ENCODE results near the gene ADAMTSL3.

The ADAMTSL3 gene

DNA sequence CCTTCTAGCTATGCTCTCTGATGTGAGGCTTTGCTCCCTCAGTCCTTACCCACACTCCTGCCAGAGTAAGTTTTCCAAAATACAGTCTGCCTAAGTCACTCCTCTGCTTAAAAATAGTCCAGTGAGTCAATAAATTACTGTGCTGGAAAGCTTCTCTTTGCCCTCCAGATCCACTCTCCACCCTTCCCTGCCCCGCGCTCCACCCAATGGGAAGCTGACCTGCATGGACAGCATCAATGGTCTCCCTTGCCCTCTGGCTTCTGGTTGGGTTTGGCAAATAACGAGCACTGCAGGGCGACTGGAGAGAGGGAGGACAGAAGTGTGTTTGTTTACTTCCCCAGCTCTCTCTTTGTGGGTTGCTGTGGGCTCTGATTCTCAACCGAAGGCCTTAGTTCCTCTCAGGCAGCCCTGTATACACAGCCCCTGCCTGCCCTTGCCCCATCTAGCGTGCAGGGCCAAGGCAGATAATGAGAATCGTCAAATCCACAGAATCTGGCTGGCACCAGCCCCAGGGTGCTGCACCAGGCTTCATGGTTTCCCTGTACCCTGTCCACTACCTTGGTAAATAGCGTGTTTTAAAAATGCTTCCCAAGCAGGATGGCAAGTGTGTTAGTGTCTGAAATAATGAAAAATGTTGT lies 110.4 kb downstream of the ADAMTSL3 start:
- no peak overlapping the region for H3K4me3 ChIP-seq (ENCODE audit: low read depth, low read length)
- TF ChIP-seq, protein P1, sequence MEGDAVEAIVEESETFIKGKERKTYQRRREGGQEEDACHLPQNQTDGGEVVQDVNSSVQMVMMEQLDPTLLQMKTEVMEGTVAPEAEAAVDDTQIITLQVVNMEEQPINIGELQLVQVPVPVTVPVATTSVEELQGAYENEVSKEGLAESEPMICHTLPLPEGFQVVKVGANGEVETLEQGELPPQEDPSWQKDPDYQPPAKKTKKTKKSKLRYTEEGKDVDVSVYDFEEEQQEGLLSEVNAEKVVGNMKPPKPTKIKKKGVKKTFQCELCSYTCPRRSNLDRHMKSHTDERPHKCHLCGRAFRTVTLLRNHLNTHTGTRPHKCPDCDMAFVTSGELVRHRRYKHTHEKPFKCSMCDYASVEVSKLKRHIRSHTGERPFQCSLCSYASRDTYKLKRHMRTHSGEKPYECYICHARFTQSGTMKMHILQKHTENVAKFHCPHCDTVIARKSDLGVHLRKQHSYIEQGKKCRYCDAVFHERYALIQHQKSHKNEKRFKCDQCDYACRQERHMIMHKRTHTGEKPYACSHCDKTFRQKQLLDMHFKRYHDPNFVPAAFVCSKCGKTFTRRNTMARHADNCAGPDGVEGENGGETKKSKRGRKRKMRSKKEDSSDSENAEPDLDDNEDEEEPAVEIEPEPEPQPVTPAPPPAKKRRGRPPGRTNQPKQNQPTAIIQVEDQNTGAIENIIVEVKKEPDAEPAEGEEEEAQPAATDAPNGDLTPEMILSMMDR (conservative IDR thresholded peaks at IDR 0.05; ENCODE audit: low read depth, low read length), result no peak
- peak; percentile 31 for DNase-seq (ENCODE audit: low read depth)

DNA sequence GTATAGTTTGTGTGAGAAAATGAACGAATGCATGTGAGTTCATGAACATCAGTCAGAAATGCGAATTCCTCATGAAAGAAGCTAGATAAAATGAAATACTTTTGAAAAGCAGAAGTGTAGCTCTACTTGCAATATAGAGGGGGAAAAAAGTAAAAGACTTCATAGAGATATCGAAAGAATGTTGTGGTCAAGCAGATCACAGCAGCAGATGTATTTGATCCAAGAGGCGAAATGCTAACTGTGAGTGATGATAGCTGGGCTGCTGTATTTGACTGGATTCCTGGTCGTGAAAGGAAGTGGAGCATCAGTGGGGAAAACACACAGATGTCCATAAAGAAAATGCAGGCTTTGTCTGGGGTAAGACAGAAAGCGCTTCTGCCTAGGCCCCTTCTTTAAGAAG lies 112.4 kb downstream of the ADAMTSL3 start:
- H3K4me3 ChIP-seq (ENCODE audit: low read depth, low read length), result no peak overlapping the region
- DNase-seq (ENCODE audit: low read depth), result peak; percentile 96
- TF ChIP-seq, protein P1 (conservative IDR thresholded peaks at IDR 0.05; ENCODE audit: low read depth, low read length), result no peak

DNA sequence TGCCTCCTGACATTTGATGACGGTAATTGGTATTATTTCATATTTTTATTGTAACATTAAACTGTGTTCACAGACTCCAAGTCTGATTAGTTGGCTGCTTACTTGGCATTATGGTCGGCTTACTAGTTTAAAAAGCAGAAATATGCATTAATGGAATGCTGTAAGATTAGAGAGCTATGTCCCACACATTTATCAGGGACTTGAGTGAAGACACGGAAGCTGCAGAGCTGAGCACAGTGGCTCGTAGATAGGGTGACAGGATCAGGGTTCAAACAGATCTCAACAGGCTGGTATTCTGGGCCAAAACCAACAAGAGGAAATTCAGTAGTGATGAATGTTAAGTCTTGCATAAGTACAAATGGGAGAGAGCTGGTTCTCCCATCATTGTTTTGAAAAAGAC lies 113.8 kb downstream of the ADAMTSL3 start:
- no peak overlapping the region for H3K4me3 ChIP-seq (ENCODE audit: low read depth, low read length)
- TF ChIP-seq, protein P1 (conservative IDR thresholded peaks at IDR 0.05; ENCODE audit: low read depth, low read length), result no peak
- peak; percentile 95 for DNase-seq (ENCODE audit: low read depth)

GRCh38 chr15:83769411-83769999 lies 115.6 kb downstream of the ADAMTSL3 start:
- peak; percentile 53 for DNase-seq (ENCODE audit: low read depth)
- no peak overlapping the region for H3K4me3 ChIP-seq (ENCODE audit: low read depth, low read length)
- TF ChIP-seq, protein P1 (conservative IDR thresholded peaks at IDR 0.05; ENCODE audit: low read depth, low read length), result no peak

DNA sequence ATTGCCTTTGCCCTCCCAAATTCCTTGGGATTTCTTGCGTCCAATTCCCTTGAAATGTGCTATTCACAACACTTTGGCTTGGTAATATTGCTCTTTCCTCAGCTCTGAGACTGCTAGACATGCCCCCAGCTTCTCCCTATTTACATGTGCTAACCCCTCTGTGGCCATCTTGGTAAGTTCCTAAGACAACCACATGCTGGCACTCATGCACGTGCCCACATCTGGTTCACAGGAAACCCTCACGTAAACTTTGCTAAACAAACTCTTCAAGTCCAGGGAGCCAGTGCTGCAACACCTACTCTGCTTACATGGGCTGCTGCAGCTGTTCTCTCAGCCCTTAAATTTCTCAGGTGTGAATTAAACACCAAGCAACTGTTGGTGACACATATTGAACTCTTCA lies 121.8 kb downstream of the ADAMTSL3 start:
- H3K4me3 ChIP-seq (ENCODE audit: low read depth, low read length), result no peak overlapping the region
- peak; percentile 27 for DNase-seq (ENCODE audit: low read depth)
- TF ChIP-seq, protein P1 (conservative IDR thresholded peaks at IDR 0.05; ENCODE audit: low read depth, low read length), result no peak

- no peak for DNase-seq (ENCODE audit: low read depth)
- no peak overlapping the region for H3K4me3 ChIP-seq (ENCODE audit: low read depth, low read length)
- TF ChIP-seq, protein P1 (conservative IDR thresholded peaks at IDR 0.05; ENCODE audit: low read depth, low read length), result no peak
Measured at GRCh38 chr15:83776986-83777385, 123.1 kb downstream of the ADAMTSL3 start.

GRCh38 chr15:83783227-83783626 lies 129.3 kb downstream of the ADAMTSL3 start:
- DNase-seq (ENCODE audit: low read depth), result no peak
- no peak overlapping the region for H3K4me3 ChIP-seq (ENCODE audit: low read depth, low read length)
- TF ChIP-seq, protein P1 (conservative IDR thresholded peaks at IDR 0.05; ENCODE audit: low read depth, low read length), result no peak

All from choroid plexus epithelial cell (primary cell).